Measurements from ENCODE around the gene NPSR1.
"Not testable (repeated sequence)": the region's sequence is repeated elsewhere in the genome, so short reads cannot be mapped to it uniquely, and the experiment has no call there.

NPSR1 gene

DNA sequence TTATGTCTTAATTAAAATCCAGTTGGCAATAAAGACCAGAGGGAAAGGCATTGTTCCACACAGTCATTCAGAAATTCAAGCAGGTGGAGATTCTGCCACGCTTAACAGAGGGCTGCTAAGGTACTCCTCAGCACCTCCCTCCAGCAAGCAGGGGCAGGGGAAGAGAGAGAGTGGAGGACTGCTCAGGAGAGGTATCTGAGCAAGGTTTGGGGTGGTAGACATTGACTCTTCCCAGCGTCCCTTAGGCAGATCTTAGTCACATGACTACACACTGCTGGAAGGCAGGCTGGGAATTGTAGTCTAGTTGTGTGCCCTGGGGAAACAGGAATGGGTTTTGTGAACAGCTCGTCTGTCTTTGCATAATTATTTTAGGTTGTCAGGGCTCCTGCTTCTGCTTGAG, 181.6 kb downstream of the NPSR1 start:
- DNase-seq = no peak

DNA sequence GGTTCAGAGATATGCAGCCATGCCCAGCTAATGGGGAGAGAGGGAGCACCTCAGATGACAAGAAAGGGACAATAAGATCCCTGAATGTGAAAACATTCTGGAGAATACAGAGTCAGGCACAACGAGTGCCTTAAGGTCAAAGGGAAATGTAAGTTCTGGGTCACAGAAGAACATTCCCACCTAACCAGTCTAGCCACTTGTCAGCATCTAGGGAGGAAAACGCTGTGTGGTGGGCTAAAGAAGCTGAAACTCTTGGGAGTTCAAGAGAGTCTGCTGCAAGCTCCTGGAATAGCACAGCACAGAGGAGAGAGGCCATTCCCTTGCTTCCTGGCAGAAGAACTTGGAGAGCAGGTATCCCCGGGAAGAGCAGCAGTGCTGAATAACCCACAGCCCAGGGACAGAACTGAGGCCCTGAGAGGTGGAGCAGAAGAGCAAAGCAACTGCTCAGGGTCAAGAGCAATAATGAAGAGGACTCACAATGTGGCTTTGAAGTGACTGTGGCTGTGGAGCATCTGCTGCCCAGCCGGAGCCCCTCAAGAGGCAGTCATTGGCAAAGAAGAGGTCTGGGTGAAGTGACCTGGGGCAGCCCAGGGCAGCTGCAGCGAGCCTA, 182.3 kb downstream of the NPSR1 start:
- DNase-seq = no peak

- no peak for DNase-seq
Observed at GRCh38 chr7:34841326-34841725, 183.3 kb downstream of the NPSR1 start.

DNA sequence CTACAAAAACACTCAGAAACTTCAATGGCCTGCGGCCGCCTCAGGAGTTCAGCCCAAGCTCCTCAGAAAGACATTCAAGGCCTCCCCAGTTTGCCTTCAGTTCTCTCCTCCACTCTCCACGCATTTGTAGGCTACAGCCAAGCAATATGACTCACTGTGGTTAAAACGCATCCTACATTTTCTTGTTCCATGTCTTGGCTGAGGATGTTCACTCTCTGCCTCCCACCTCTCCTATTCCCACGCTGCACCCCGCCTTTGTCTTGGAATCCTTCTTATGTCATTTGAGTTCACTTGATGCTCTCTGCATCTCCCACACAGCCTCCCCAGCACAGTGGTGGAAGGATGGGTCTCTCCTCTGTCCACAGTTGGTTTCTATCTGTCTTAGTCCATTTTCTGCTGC, 184.8 kb downstream of the NPSR1 start:
- DNase-seq = no peak

- DNase-seq = no peak
Observed at GRCh38 chr7:34844406-34844805, 186.4 kb downstream of the NPSR1 start.

GRCh38 chr7:34844936-34845665, 187.1 kb downstream of the NPSR1 start:
- DNase-seq = no peak

- DNase-seq = no peak
Observed at GRCh38 chr7:34845666-34846361, 187.8 kb downstream of the NPSR1 start.

- no peak for DNase-seq
Observed at GRCh38 chr7:34846976-34847375, 189.0 kb downstream of the NPSR1 start.

DNA sequence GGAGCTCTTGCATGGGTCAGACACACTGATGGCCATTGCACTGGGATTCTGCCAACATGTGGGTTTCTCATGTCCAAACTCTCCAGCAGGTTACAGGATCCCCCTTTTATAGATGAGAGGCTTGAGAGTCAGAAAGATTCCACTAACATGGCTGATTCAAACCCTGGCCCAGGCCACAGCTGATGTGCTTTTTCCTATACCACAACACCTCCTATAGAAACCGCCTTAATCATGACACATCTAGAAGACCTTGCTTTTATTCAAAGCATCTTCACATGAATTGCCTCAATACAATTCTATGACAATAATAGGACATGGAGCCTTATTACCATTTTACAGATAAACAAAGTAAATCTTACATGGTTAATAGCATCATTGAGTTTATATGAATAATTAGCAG, 190.7 kb downstream of the NPSR1 start:
- DNase-seq = no peak

- no peak for DNase-seq
Observed at GRCh38 chr7:34849163-34849960, 191.3 kb downstream of the NPSR1 start.

DNA sequence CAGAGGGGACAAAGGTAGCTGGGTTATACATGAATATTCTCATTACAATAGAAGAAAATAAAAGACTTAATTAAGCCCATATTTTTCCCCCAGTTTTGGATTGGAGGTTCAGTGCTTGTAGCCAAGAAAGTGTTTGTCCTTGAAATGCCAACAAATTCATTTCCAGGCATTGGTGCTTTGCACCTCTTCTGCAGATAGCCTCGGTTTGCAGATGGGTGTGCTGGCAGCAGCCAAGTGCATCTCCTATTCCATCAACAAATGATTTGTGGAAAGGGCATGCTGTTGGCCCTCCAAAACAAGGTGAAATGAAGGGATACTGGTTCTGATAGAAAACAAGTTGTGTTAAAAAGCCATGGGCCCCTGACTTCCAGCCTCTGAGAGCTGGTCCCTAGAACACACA, 192.0 kb downstream of the NPSR1 start:
- no peak for DNase-seq

DNA sequence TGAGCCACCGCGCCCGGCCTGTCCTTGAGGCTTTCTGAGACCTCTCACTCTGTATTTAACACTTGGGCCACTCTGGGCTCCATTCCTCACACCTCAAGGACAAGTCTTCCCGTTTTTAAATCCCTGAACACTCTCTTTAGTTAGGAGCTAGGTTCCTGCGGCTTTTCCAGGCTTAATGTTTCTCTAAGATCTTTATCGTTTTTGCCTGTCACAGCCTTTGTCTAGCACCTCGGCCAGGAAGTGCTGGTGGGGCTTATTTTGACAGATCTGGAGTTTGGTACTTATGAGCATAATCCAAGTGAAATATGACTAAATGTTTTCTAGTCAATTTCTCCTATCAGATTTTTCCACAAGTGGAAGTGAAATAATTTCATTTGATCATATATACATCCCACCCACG, 192.7 kb downstream of the NPSR1 start:
- no peak for DNase-seq

DNA sequence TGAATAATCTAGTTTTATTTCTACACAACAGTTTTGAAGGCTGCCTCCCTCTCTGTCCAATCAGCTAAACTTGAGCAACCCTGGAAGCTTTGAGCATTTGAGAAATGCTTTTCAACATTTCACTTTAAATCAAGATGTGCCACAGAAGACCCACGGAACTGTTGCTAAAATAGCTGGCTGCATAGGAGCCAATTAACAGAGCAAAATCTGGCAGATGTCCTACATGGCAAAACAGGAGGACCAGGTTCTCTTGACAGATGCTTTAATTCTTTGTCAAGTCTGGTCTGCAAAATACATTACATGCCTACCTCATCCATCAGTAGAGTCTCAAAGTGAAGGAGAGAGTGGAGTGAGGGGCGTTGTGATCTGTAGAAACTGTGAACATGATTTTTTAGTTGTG, 193.4 kb downstream of the NPSR1 start:
- no peak for DNase-seq

DNA sequence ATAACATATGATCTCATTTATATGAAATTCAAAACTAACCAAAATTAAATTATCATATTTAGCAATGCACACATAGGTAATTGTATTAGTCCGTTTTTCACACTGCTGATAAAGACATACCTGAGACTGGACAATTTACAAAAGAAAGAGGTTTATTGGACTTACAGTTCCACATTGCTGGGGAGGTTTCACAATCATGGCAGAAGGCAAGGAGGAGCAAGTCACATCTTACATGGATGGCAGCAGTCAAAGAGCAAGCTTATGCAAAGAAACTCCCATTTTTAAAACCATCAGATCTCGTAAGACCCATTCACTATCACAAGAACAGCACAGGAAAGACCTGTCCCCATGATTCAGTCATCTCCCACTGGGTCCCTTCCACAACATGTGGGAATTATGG, 200.4 kb downstream of the NPSR1 start:
- DNase-seq = not testable (repeated sequence)

GRCh38 chr7:34859281-34859680, 201.3 kb downstream of the NPSR1 start:
- DNase-seq = not testable (repeated sequence)

DNA sequence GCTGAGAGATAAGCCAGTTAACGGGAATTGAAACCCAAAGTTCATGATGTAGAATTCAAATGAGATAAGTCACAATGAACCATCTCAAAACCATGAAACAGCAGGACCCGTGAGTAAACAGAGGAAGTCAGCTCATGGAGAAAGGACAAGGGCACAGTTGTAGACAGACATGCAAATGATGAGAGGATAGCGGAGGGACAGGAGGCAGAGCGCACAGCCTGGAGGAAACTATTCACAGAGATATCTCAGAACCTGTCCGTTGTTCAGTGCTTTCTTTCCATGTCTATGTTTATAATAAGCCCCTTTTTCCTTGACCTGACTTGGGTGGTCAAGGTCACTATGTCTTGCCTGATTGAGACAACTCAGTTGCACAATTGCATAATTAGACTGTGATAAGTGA, 208.2 kb downstream of the NPSR1 start:
- not testable (repeated sequence) for DNase-seq

DNA sequence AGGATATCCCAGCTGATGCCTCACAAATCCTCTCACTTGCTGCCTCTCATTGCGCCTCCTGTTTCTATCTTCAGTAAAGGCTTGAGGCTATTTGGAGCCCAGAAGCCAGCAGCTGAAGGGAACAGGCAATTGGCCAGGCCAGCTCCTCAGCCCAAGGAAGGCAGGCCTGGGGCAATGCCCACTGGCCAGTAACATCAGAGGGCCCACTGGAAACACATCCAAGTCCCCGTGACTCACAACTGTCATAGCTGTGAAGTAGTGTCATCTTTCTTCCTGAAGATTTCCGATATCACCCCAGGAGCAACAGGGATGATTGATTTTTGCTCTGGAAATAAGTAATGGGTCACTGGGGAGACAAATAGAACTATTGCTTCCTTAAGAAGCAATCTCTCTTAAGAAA, 209.3 kb downstream of the NPSR1 start:
- DNase-seq = not testable (repeated sequence)

- not testable (repeated sequence) for DNase-seq
Observed at GRCh38 chr7:34868602-34869001, 210.6 kb downstream of the NPSR1 start.

- DNase-seq = no peak
Observed at GRCh38 chr7:34869057-34869456, 211.0 kb downstream of the NPSR1 start.

GRCh38 chr7:34870041-34870440, 212.0 kb downstream of the NPSR1 start:
- DNase-seq = not testable (repeated sequence)

DNA sequence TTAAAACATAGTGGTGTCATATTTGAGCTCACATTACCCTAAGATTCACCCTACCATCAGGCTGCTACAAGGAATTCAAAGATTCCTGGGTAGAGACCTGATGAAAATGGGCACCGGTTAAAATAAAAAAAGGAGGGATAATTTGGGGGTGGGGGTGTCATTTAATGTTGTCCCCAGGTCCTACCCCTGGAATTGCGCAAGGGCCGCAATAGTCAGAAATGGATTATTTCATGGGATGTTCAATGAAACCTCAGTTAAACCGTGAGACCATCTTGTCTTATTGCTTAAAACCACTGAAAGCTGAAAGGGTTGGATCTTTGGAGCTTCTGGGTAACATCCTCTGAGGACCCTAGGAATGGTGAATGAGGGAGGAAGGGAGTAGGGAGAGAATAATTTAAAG, 216.3 kb downstream of the NPSR1 start:
- not testable (repeated sequence) for DNase-seq

DNA sequence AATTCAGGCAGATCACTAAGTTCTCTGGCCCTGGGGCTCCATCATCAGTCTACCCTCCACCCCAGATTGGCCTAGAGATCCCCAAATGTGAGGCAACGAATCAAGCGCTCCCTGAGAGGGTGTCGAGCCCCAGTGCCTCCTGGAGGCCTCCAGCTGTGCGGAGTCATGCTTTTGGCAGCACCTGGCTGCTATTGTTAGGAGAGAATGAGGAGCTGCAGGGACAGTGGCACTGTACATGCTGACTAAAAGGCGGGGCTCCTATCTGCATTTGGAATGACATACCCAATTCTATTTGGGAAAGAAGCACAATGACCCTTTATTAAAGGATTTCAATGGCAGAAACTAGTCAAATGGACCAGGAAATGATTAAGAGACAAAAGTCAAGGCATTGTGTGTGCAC, 217.5 kb downstream of the NPSR1 start:
- no peak for DNase-seq
